Mammary epithelial cell (primary cell): ENCODE results near the gene GMNC.

Experiments
- EZH2 ChIP-seq: IDR thresholded peaks from 2 replicates; pipeline ENCODE4 v1.6.1; 2012; ENCODE audit warnings: low read length, inconsistent platforms, borderline replicate concordance
- TF ChIP-seq, protein P1 (sequence below), 2 donors: IDR thresholded peaks in 1 of 2; conservative IDR thresholded peaks in 1 of 2; 2 replicates each; pipeline ENCODE4 v1.5.1; 2011 to 2012; ENCODE audit warnings: inconsistent platforms in 2 of 2, low read length in 2 of 2, mild to moderate bottlenecking in 2 of 2, control low read depth in 1 of 2, low read depth in 1 of 2; ENCODE audit not compliant: insufficient read depth in 1 of 2; ENCODE audit errors: extremely low read depth in 1 of 2

DNA sequence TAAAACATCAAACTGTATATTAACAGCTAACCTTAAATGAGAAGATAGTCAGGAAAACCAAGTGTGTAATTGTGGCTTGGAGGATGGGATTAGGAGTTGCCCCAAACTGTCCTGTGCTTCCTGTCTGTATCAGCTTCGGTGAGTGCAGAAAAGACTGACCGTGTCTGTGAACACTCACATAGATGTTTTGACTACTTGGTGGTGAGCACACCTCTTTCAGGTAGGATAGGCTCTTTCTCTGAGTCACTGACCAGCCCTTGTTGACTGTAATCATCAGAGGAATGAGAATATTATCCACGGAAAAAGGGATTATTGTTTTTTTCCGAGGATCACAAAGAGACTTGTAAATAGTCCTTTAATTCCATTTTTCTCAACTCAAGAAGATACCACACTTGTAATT, 51.5 kb downstream of the GMNC start:
- TF ChIP-seq, protein P1, sequence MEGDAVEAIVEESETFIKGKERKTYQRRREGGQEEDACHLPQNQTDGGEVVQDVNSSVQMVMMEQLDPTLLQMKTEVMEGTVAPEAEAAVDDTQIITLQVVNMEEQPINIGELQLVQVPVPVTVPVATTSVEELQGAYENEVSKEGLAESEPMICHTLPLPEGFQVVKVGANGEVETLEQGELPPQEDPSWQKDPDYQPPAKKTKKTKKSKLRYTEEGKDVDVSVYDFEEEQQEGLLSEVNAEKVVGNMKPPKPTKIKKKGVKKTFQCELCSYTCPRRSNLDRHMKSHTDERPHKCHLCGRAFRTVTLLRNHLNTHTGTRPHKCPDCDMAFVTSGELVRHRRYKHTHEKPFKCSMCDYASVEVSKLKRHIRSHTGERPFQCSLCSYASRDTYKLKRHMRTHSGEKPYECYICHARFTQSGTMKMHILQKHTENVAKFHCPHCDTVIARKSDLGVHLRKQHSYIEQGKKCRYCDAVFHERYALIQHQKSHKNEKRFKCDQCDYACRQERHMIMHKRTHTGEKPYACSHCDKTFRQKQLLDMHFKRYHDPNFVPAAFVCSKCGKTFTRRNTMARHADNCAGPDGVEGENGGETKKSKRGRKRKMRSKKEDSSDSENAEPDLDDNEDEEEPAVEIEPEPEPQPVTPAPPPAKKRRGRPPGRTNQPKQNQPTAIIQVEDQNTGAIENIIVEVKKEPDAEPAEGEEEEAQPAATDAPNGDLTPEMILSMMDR (conservative IDR thresholded peaks at IDR 0.05 in 1 of 2, IDR thresholded peaks at IDR 0.05 in 1 of 2; ENCODE audit: extremely low read depth in 1 of 2, insufficient read depth in 1 of 2, low read depth in 1 of 2, low read length in 2 of 2) = no peak
- no peak for TF ChIP-seq EZH2
